ENCODE results near the gene ARVCF. TPM values are rescaled to one million over a fixed set of nuclear protein-coding genes. Genes with fewer than 3 reads are reported as not detected.
"Not testable (repeated sequence)": the region's sequence is repeated elsewhere in the genome, so short reads cannot be mapped to it uniquely, and the experiment has no call there.

Gene ARVCF
- total and polyA plus RNA-seq, 9 of the 15 experiments (the other 6 are each of a cell fraction or from before 2014, with no cell fraction given) = 0.03 to 97.4 (median 15.6) TPM

DNA sequence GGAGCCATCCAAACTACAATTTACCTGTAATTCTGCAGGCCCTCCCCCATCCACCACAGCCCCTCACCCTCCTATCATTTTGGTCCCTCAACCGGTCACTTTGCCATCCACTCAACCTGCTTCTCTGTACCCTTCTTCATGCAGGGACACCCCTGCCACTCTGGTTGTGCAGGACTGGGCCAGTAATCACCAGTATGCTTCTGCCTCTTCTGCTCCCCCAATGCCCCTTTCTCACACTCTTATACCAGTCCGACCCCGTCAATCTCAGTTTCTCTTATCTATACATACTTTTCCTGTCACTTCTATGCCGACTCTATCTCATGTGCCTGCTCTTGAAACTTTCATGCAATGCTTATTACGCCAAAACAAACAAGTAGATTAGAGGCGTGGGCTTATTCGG is 80.1 kb downstream of the ARVCF start (continued):
- TF ChIP-seq ELF4 (CRISPR knock-in tag; IDR thresholded peaks at IDR 0.05) (peak; percentile 56; the same call in 1 of the 2 replicates), FIP1L1 (IDR thresholded peaks at IDR 0.05; ENCODE audit: low read depth, low read length, poor library complexity, severe bottlenecking) (no peak), OTX1 (CRISPR knock-in tag; IDR thresholded peaks at IDR 0.05) (0 out of 2 replicates have a peak, but pooled peaks have one; percentile 12)

GRCh38 chr22:19935123-19935718 is 81.4 kb downstream of the ARVCF start:
- BruUV-seq (replicated peaks); TF ChIP-seq NR2C1 (IDR thresholded peaks at IDR 0.05): not testable (repeated sequence)
- TF ChIP-seq SOX6 (IDR thresholded peaks at IDR 0.05) (peak; percentile 42), FOXA3 (CRISPR knock-in tag; conservative IDR thresholded peaks at IDR 0.05 in 1 of 2, IDR thresholded peaks at IDR 0.05 in 1 of 2) (peak in 1 of 2 experiments; percentile 83; a peak in 2 of 4 replicates), CBX3 (IDR thresholded peaks at IDR 0.05; ENCODE audit: borderline replicate concordance in 1 of 2, low read length in 2 of 2) (peak in 1 of 2 experiments; percentile 77; a peak in 2 of 3 replicates), ARNT (IDR thresholded peaks at IDR 0.05) (peak in 1 of 2 experiments; percentile 51; a peak in 2 of 4 replicates), ZNF280B (CRISPR knock-in tag; IDR thresholded peaks at IDR 0.05) (peak; percentile 95), SMAD4 (CRISPR knock-in tag; conservative IDR thresholded peaks at IDR 0.05) (0 out of 2 replicates have a peak, but pooled peaks have one; percentile 31), TRIM24 (IDR thresholded peaks at IDR 0.05) (peak; percentile 60 to 74; a peak in 3 of 4 replicates), NR2C1 (tag; IDR thresholded peaks at IDR 0.05) (0 out of 2 replicates have a peak, but pooled peaks have one; percentile 37), DEAF1 (CRISPR knock-in tag; IDR thresholded peaks at IDR 0.05) (0 out of 2 replicates have a peak, but pooled peaks have one; percentile 13), HDAC1 (IDR thresholded peaks at IDR 0.05) (0 out of 4 replicates have a peak, but pooled peaks of 1 of the 2 experiments have one; percentile 26), HMG20B (CRISPR knock-in tag; IDR thresholded peaks at IDR 0.05) (0 out of 2 replicates have a peak, but pooled peaks have one; percentile 47)
- TF ChIP-seq, protein P1, sequence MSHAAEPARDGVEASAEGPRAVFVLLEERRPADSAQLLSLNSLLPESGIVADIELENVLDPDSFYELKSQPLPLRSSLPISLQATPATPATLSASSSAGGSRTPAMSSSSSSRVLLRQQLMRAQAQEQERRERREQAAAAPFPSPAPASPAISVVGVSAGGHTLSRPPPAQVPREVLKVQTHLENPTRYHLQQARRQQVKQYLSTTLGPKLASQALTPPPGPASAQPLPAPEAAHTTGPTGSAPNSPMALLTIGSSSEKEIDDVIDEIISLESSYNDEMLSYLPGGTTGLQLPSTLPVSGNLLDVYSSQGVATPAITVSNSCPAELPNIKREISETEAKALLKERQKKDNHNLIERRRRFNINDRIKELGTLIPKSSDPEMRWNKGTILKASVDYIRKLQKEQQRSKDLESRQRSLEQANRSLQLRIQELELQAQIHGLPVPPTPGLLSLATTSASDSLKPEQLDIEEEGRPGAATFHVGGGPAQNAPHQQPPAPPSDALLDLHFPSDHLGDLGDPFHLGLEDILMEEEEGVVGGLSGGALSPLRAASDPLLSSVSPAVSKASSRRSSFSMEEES (CRISPR knock-in tag; IDR thresholded peaks at IDR 0.05) = peak; percentile 17; the same call in 1 of the 2 replicates

More at GRCh38 chr22:19935123-19935718, 81.4 kb downstream of the ARVCF start:
- H2AFZ ChIP-seq (ENCODE audit: low read depth, low read length); H3K4me2 ChIP-seq (ENCODE audit: insufficient read depth, low read length); H3K27me3 ChIP-seq (ENCODE audit: control insufficient read depth in 2 of 2, insufficient read depth in 2 of 2, low read length in 2 of 2); H3K9ac ChIP-seq (ENCODE audit: insufficient read depth in 1 of 2, low read depth in 2 of 2, low read length in 2 of 2); H4K20me1 ChIP-seq (replicated peaks; ENCODE audit: control insufficient read depth, insufficient read depth, low read length); H3K27ac ChIP-seq (ENCODE audit: extremely low read depth, low read depth, low read length); H3K9me1 ChIP-seq (ENCODE audit: control insufficient read depth, insufficient read depth, low read length); in situ Hi-C loops (cut with MboI); FAIRE-seq; DNase-seq (ENCODE audit: extremely low read depth in 1 of 4, low spot score in 3 of 4); ATAC-seq; intact Hi-C loops (cut with micrococcal nuclease); H3K4me3 ChIP-seq; H3K79me2 ChIP-seq (ENCODE audit: control insufficient read depth, insufficient read depth, low read length); POLR2A ChIA-PET: not testable (repeated sequence)
- CTCF ChIA-PET (ENCODE audit: low intra/inter-chr PET ratio) = interaction anchor here (0.6 kb wide), 1 partner anchor 12 kb away, joined by 3 read pairs; no protein-coding TSS in a partner anchor
- H3K9me3 ChIP-seq (replicated peaks; ENCODE audit: control insufficient read depth, insufficient read depth, low read depth, low read length) = peaks cover 19% of the 10 kb centered on the region
- 67% methylated on average over 11 of the region's 11 CpGs for WGBS (ENCODE audit: insufficient coverage, low coverage, missing lambda C conversion rate)
- H3K36me3 ChIP-seq (ENCODE audit: control insufficient read depth, insufficient read depth, low read length) = peaks cover 27% of the 10 kb centered on the region; the same call in 2 of the 3 replicates
- peaks cover 3 to 15% of the 10 kb centered on the region in 2 experiments for H3K4me1 ChIP-seq (replicated peaks in 1 of 2; ENCODE audit: control insufficient read depth in 2 of 2, insufficient read depth in 2 of 2, low read length in 2 of 2)

Data from K562 (cell line).